Measurements from ENCODE around the gene CD81.

GRCh38 chr11:2390725-2391151, 13.6 kb downstream of the CD81 start:
- TF ChIP-seq, protein P1, sequence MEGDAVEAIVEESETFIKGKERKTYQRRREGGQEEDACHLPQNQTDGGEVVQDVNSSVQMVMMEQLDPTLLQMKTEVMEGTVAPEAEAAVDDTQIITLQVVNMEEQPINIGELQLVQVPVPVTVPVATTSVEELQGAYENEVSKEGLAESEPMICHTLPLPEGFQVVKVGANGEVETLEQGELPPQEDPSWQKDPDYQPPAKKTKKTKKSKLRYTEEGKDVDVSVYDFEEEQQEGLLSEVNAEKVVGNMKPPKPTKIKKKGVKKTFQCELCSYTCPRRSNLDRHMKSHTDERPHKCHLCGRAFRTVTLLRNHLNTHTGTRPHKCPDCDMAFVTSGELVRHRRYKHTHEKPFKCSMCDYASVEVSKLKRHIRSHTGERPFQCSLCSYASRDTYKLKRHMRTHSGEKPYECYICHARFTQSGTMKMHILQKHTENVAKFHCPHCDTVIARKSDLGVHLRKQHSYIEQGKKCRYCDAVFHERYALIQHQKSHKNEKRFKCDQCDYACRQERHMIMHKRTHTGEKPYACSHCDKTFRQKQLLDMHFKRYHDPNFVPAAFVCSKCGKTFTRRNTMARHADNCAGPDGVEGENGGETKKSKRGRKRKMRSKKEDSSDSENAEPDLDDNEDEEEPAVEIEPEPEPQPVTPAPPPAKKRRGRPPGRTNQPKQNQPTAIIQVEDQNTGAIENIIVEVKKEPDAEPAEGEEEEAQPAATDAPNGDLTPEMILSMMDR (conservative IDR thresholded peaks at IDR 0.05; ENCODE audit: low read depth in 2 of 2), result no peak
- TF ChIP-seq POLR2AphosphoS5 (IDR thresholded peaks at IDR 0.05; ENCODE audit: low read depth) (no peak), EZH2phosphoT487 (IDR thresholded peaks at IDR 0.05; ENCODE audit: unreplicated experiment) (no peak), EZH2 (IDR thresholded peaks at IDR 0.05; ENCODE audit: low read depth, unreplicated experiment) (no peak), REST (IDR thresholded peaks at IDR 0.05; ENCODE audit: unreplicated experiment) (no peak)
- TF ChIP-seq, protein P2, sequence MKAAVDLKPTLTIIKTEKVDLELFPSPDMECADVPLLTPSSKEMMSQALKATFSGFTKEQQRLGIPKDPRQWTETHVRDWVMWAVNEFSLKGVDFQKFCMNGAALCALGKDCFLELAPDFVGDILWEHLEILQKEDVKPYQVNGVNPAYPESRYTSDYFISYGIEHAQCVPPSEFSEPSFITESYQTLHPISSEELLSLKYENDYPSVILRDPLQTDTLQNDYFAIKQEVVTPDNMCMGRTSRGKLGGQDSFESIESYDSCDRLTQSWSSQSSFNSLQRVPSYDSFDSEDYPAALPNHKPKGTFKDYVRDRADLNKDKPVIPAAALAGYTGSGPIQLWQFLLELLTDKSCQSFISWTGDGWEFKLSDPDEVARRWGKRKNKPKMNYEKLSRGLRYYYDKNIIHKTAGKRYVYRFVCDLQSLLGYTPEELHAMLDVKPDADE (IDR thresholded peaks at IDR 0.05), result no peak
